ENCODE measurements around the gene TLNRD1. TPM values are rescaled to one million over a fixed set of nuclear protein-coding genes. Genes with fewer than 3 reads are reported as not detected.

TLNRD1 gene
- polyA plus RNA-seq, 1 donor (not counting 4 experiments of a cell fraction or from before 2014, with no cell fraction given): 3.1 TPM

- dilution Hi-C loops (cut with MboI; ENCODE audit: extremely low pct_ligation_motif_present, low sequenced_read_pairs): no loop called here
- H2AFZ ChIP-seq (ENCODE audit: control insufficient read depth, low read length): no peak overlapping the region
- no peaks in the 10 kb centered on the region for H3K36me3 ChIP-seq (ENCODE audit: control insufficient read depth in 2 of 2, extremely low read depth in 1 of 2, insufficient read depth in 2 of 2, low read length in 2 of 2)
- no peak overlapping the region for H3K27ac ChIP-seq (ENCODE audit: control insufficient read depth, insufficient read depth, low read length)
- H3K27me3 ChIP-seq (ENCODE audit: control insufficient read depth, extremely low read depth, insufficient read depth, low read length): no peaks in the 10 kb centered on the region
- no peak overlapping the region for H3K4me3 ChIP-seq (ENCODE audit: control insufficient read depth in 2 of 3, extremely low read depth in 1 of 3, insufficient read depth in 2 of 3, low read depth in 1 of 3, low read length in 3 of 3)
- H3K4me1 ChIP-seq (ENCODE audit: control insufficient read depth, extremely low read depth, insufficient read depth, low read length): peaks cover 8% of the 10 kb centered on the region
- no peaks in the 10 kb centered on the region for H3K79me2 ChIP-seq (ENCODE audit: control insufficient read depth, insufficient read depth, low read length)
- no peaks in the 10 kb centered on the region for H4K20me1 ChIP-seq (ENCODE audit: control insufficient read depth, extremely low read depth, insufficient read depth, low read length)
- TF ChIP-seq CTCF (optimal IDR thresholded peaks at IDR 0.05 in 1 of 3, IDR thresholded peaks at IDR 0.05 in 1 of 3, conservative IDR thresholded peaks at IDR 0.05 in 1 of 3; ENCODE audit: extremely low read depth in 1 of 3, insufficient read depth in 2 of 3, low read length in 3 of 3) (no peak), EZH2 (IDR thresholded peaks at IDR 0.05; ENCODE audit: low read length) (no peak)
- H3K9me1 ChIP-seq (ENCODE audit: control insufficient read depth, extremely low read depth, insufficient read depth, low read length): no peaks in the 10 kb centered on the region
- DNase-seq (ENCODE audit: low read depth, low spot score): no peak
- H3K9ac ChIP-seq (ENCODE audit: control insufficient read depth, extremely low read depth, insufficient read depth, low read length): no peak overlapping the region
- no peak overlapping the region for H3K4me2 ChIP-seq (ENCODE audit: control insufficient read depth, extremely low read depth, insufficient read depth, low read depth, low read length)
- H3K9me3 ChIP-seq (ENCODE audit: control insufficient read depth, low read depth, low read length): no peaks in the 10 kb centered on the region
- FAIRE-seq: no peak
These were observed 32.8 kb downstream of the TLNRD1 start for GRCh38 chr15:81033508-81033907.

- no peaks in the 10 kb centered on the region for H4K20me1 ChIP-seq (ENCODE audit: control insufficient read depth, extremely low read depth, insufficient read depth, low read length)
- no peaks in the 10 kb centered on the region for H3K9me1 ChIP-seq (ENCODE audit: control insufficient read depth, extremely low read depth, insufficient read depth, low read length)
- no peak for FAIRE-seq
- dilution Hi-C loops (cut with MboI; ENCODE audit: extremely low pct_ligation_motif_present, low sequenced_read_pairs): no loop called here
- no peak for DNase-seq (ENCODE audit: low read depth, low spot score)
- no peak overlapping the region for H2AFZ ChIP-seq (ENCODE audit: control insufficient read depth, low read length)
- H3K36me3 ChIP-seq (ENCODE audit: control insufficient read depth in 2 of 2, extremely low read depth in 1 of 2, insufficient read depth in 2 of 2, low read length in 2 of 2): no peaks in the 10 kb centered on the region
- H3K27ac ChIP-seq (ENCODE audit: control insufficient read depth, insufficient read depth, low read length): no peak overlapping the region
- TF ChIP-seq CTCF (optimal IDR thresholded peaks at IDR 0.05 in 1 of 3, IDR thresholded peaks at IDR 0.05 in 1 of 3, conservative IDR thresholded peaks at IDR 0.05 in 1 of 3; ENCODE audit: extremely low read depth in 1 of 3, insufficient read depth in 2 of 3, low read length in 3 of 3) (no peak), EZH2 (IDR thresholded peaks at IDR 0.05; ENCODE audit: low read length) (no peak)
- no peak overlapping the region for H3K4me3 ChIP-seq (ENCODE audit: control insufficient read depth in 2 of 3, extremely low read depth in 1 of 3, insufficient read depth in 2 of 3, low read depth in 1 of 3, low read length in 3 of 3)
- H3K79me2 ChIP-seq (ENCODE audit: control insufficient read depth, insufficient read depth, low read length): no peaks in the 10 kb centered on the region
- H3K4me1 ChIP-seq (ENCODE audit: control insufficient read depth, extremely low read depth, insufficient read depth, low read length): peaks cover 10% of the 10 kb centered on the region
- H3K9me3 ChIP-seq (ENCODE audit: control insufficient read depth, low read depth, low read length): no peaks in the 10 kb centered on the region
- no peak overlapping the region for H3K4me2 ChIP-seq (ENCODE audit: control insufficient read depth, extremely low read depth, insufficient read depth, low read depth, low read length)
- no peaks in the 10 kb centered on the region for H3K27me3 ChIP-seq (ENCODE audit: control insufficient read depth, extremely low read depth, insufficient read depth, low read length)
- H3K9ac ChIP-seq (ENCODE audit: control insufficient read depth, extremely low read depth, insufficient read depth, low read length): no peak overlapping the region
These were observed 37.4 kb downstream of the TLNRD1 start for GRCh38 chr15:81037952-81038743.

Measured in keratinocyte (primary cell).